IPS DF 4.7 (cell line): ENCODE results near the gene PSMA4.
"Not testable (repeated sequence)": the region's sequence is repeated elsewhere in the genome, so short reads cannot be mapped to it uniquely, and the experiment has no call there.

Source experiments
- DNase-seq: peaks from one replicate; pipeline ENCODE4 v3.0.0-alpha.2; 2013; ENCODE audit warnings: low spot score; ENCODE audit errors: extremely low read depth

PSMA4 gene

DNA sequence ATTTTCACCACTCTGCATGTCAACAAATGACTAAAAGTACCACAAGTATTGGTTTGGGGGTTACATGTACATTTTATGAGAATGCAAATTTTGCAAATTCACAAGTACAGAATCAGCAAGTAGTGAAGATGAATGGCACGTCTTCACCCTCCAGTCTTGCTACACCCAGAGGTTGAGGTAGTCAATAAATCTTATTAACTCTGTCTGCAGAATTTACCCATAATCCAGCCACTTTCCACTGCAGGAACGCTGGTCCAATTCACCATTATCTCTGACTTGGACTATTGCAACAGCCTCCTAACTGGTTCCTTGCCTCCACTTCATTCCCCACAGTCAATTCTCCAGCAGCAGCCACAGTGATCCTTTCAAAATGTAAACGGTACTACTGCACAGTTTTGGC, 10.6 kb downstream of the PSMA4 start:
- no peak for DNase-seq

DNA sequence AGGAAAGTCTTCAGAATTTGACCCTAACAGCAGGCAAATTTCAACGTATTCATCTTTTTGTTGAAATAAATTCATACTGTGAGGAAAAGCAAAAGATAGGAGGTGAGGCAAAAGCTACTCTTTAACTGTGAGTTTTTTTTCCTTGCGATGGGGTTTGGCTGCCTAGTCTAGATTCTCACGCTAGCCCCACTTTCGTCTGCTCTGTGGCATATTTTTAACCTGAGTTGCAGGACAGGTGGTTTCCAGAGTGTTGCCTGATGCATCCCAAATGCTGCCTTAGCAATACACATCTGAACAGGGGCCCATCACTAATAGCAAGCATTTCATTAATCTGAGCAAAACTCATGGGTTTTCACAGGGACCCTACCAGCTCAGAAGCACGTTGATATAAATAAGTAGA, 11.7 kb downstream of the PSMA4 start:
- no peak for DNase-seq

DNA sequence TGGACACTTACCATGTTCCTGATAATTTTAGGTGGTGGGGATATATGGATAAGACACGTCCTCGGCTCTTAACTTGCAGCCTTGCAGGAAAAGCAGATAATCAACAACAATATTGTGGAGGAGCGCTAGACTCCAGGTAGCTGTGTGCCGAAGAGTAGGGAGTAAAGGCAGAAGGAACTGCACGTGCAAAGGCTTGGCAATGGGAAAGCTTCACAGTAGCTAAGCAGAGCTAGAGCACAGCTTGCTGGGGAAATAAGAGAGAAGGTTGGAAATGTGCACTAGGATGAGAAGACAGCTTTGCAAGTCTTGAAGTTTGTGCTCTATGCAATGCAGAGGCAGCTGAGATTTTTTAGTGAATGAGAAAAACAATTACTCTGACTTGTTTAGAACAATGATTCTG, 12.4 kb downstream of the PSMA4 start:
- no peak for DNase-seq

DNA sequence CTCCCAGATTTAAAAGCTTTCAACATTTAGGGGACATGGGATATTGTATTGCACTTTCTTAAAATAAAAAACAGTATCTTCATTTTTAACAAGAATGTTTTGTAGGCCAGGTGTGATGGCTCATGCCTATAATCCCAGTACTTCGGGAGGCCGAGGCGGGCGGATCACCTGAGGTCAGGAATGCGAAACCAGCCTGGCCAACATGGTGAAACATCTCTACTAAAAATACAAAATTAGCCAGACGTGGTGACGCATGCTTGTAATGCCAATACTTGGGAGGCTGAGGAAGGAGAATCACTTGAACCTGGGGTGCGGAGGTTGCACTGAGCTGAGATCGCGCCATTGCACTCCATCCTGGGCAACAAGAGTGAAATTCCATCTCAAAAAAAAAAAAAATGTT, 20.0 kb downstream of the PSMA4 start:
- DNase-seq, result not testable (repeated sequence)

DNA sequence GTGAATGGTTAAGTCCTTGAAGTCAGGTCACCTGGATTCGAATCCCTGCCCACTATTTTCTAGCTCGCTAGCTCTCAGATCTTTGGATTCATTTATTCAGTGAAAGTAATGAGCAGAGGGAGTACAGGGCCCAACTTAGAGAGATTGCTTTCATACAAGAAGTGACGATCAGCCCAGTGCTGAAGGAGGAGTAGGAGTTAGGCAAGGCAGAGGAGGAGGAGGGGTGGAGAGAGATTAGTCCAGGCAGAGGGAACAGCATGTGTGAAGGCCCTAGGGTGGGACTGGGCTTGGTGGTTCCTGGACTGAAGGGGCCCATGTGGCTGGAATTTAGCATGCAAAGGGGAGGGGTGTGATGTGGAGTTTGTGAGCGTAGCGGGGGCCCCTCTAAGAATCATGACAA, 21.2 kb downstream of the PSMA4 start:
- DNase-seq, result no peak

DNA sequence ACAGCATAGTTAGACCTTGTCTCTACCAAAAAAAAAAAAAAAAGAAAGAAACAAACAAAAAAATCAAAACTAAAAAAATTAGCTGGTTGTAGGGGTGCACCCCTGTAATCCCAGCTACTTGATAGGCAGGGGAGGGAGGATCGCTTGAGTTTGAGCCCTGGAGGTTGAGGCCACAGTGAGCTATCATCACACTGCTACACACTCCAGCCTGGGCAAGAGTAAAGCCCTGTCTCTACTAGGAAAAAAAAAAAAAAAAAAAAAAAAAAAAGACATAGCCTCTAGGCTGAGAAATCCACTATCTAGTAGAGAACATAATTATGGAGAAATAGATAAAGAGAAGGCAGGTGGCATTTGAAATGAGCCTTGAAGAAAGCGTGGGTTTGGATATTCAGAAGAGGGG, 22.8 kb downstream of the PSMA4 start:
- DNase-seq, result no peak

DNA sequence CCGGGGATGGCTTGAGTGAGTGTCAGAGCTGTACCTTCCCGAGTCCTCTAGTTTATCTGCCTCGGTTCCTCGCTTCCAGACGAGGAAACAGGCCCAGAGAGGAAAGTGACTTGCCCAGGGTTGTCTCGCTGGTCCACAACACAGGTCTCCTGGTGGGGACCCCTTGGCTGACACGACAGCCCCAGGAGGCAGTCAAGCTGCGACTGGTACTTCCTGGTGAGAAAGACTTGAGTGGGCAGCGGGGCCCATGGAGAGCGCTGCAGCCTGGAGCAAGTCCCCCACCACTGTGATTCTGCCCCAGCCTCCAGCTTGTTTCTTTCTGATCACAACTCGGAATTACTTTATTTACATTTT, 24.5 kb downstream of the PSMA4 start:
- no peak for DNase-seq

DNA sequence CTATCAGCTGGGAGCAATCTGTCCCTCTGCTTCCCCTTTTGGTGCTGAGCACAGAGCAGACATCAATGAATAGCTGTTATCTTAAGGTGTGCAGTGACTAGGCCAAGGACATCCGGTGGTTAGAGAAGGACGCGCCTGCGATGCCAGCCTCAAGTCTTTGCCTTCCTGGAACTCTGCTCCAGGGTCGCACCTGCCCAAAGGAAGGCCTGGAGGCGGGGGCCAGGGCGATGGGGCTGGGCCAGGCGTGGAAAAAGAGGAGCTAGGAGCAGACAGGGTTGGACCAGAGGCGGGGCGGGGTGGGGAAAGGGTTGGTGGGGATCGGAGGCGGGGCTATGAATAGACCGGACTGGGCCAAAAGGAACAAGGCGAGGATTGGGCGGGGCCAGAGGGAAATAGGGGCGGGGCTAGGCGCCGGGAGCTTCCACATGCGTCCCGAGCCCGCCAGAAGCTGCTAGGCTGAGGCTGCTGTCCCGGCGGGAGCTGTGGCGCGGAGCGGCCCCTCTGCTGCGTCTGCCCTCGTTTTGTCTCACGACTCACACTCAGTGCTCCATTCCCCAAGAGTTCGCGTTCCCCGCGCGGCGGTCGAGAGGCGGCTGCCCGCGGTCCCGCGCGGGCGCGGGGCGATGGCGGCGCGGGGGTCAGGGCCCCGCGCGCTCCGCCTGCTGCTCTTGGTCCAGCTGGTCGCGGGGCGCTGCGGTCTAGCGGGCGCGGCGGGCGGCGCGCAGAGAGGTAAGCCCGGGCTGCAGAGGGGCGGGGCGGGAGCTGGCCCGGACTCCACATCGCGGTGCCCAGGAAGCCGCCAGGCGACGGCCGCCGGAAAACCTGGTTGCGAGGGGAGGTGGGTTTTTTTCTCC, 25.1 kb downstream of the PSMA4 start, which contains the start of gene CHRNA5:
Gene CHRNA5 (plus strand): TSS at position 424 of the 854 bp plus-strand sequence. CDS start 200 bp downstream, at position 624.
- DNase-seq, result peak; percentile 78

DNA sequence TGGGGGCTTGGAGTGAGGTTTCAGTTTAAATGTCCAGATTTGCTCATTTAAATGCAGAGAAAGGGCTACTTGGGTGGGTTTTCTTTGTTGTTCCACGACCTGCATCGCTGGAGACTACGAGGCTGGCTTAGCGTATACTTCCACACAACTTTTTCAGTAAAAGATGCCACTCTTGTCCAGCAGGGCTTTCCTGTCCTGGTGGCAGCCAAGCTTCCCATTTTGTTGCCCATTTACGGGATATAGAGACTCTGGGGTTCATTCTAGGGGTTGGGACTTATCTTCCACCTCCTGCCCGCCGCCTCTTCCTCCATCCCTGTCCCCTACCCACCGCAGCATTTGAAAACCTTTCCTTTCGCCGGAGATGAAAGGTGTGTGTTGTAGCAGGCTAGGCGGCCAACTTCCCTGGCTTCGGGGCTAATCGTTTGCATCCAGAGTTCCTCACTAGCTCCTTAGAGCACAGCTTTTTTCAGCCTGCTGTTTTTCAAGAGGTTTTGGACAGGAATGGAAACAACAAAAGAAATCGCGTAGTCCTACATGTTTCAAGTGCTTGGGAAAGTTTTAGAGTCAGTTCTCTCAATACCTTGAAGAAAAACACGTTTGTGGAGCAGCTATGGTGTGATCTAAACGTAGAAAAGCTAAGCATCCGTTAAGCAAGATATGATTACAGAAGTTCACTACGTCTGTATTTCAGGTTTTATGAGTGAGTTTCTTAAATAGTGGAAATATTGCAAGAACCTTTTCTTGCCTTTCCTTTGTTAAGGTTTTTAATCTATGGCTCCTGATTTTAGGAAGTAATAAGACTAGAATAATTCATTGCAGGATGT, 25.9 kb downstream of the PSMA4 start:
- DNase-seq, result no peak

DNA sequence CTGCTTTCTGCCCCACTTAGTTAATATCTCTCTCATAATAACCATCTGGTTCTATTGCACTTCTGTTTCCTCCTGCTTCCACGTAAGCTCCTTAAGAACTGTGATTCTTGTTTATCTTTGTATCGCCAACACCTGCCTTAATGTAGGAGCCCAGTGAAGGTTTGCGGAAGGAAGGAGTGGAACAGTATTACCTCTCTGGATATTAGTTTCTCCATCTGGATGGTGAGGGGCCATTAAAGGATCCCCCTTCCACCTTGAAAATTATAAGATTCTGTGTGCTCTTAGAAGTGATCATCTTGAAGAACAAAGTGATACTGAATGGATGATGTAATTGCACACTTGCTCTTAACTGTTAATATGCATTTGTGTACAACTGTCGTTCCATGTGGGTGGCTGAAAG, 27.3 kb downstream of the PSMA4 start:
- no peak for DNase-seq

DNA sequence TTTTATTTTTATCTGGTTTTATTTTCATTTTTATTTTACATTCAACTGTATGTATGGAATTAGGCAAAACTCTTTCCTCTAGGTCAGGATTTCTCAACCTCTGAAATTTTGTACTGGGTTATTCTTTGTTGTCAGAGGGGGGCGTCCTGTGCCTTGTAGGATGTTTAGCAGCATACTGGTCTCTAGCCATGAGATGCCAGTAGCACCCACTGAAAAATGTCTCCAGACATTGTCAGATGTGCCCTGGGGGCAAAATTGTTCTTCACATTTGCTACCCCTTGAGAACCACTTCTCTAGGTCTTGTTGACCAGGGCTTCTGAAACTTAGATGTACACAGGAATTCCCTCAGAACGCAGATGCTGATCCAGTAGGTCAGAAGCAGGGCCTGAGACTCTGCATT, 30.5 kb downstream of the PSMA4 start:
- DNase-seq, result no peak

DNA sequence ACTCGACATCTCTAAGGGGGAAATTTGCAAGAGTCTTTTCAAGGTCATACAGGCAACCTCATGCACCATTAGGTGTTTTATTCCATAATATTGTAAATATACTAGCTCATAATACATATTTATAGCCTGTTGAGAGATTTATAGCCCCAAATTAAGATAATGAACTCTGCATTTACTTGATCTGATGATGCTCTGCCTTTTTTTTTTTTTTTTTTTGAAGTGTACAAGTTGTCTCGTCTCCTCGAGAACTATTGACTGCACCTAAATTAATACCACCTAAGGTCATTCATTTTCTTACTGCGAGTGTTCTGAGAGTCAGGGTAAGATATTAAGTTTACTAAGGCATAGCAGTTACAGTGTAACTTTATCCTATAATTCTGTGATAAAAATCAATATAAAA, 31.1 kb downstream of the PSMA4 start:
- DNase-seq, result no peak

DNA sequence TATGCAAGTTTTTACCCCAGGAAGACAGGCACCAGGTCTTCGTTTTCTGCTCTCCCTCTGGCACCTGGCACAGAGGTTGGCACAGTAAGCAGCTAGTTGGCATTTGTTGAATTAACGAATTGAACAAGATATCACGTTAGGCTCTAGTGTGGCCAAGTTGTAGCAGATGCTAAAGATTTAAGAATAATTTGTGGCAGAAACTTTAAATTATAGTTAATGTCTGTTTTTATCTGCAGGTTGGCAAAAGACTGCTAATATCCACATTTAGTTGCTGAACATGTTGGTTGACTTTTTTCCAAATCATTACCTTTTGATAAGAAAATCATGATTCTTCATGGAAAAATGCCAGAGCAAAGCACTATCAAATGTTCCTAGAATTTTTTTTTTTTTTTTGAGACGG, 33.2 kb downstream of the PSMA4 start:
- DNase-seq, result no peak

DNA sequence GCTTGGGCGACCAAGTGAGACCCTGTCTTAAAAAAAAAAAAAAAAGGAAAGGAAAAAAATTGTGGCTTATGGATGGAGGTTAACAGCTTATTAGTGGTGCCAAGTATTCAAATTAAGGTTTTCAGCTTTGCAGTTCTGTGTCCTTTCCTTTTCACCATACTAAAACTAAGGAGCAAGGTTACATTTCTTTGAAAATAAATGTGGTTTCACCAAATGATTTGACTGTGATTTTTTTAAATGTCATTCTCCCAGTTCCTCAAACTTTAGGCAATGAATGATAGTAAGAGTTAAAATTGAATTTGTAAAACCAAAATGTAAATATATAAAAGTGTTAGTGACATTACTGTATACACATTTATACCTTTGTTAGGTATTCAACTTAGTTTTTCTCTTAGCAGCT, 34.7 kb downstream of the PSMA4 start:
- DNase-seq, result no peak

DNA sequence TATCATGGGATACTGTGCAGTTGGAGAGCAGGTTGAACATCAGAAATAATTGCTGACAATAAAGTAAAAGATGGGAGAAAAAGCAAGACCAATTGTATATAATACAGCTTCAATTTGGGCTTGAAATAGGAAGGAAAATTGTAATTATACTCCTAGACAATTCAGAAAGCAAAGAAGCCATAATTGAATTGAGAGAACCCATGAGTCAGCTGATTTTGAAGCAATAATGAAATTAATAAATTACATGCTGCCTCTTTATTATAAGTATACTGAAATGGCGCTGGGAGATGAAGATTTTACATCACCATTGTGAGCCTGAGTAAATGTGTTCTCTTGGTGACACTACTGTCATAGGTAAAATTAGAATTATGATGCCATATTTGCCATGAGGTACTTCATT, 57.3 kb downstream of the PSMA4 start:
- no peak for DNase-seq

DNA sequence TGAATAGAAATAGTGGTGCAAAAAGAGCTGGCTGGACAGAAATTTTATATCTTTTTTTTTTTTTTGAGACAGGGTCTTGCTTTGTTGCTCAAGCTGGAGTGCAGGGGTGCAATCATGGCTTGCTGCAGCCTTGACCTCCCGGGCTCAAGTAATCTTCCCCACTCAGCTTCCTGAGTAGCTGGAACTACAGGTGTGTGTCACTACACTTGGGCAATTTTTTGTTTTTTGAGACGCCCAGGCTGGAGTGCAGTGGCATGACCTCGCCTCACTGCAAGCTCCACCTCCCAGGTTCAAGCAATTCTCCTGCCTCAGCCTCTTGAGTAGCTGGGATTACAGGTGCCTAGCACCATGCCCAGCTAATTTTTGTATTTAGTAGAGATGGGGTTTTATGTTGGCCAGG, 58.1 kb downstream of the PSMA4 start:
- DNase-seq, result no peak

DNA sequence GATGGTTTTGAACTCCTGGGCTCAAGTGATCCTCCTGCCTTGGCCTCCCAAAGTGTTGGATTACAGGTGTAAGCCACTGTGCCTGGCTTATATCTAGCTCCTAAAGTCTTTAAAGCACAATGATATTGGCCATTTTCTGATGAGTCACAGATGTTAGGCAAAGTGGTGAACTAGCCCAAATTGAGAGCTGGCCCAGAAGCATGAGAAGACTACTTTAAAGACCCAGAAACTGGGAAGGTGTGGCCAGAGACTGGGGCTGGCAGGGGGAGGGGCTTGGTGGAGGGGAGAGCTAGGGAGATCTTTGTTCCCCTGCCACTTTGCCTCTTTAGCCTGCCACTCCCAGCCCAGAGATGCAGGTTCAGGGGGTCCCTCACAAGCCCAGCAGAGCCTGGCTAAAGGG, 58.9 kb downstream of the PSMA4 start:
- no peak for DNase-seq
